H9 (cell line): Measurements from ENCODE around the gene SUPT3H. TPM values are rescaled to one million over a fixed set of nuclear protein-coding genes. Genes with fewer than 3 reads are reported as not detected.

Experiments
- DNase-seq: peaks from one replicate; pipeline ENCODE4 v3.0.0-alpha.2; 2017
- H2AFZ ChIP-seq: one replicate; pipeline ENCODE4 v1.6.1; 2013; ENCODE audit warnings: mild to moderate bottlenecking, low read length, control low read depth, moderate library complexity
- H2AK5ac ChIP-seq: 2 replicates; pipeline ENCODE4 v1.6.1; 2013; ENCODE audit warnings: low read length, control low read depth, mixed read lengths; ENCODE audit not compliant: insufficient read length
- H2BK120ac ChIP-seq: one replicate; pipeline ENCODE4 v1.6.1; 2013; ENCODE audit warnings: low read depth, mild to moderate bottlenecking, low read length, control low read depth, inconsistent platforms; ENCODE audit not compliant: poor library complexity, severe bottlenecking
- H2BK12ac ChIP-seq: 2 replicates; pipeline ENCODE4 v1.6.1; 2013; ENCODE audit warnings: low read length, control low read depth, mixed read lengths, low read depth; ENCODE audit not compliant: insufficient read length
- H2BK15ac ChIP-seq: 2 replicates; pipeline ENCODE4 v1.6.1; 2013; ENCODE audit warnings: low read depth, low read length, control low read depth
- H2BK20ac ChIP-seq: one replicate; pipeline ENCODE4 v1.6.1; 2013; ENCODE audit warnings: low read depth, mild to moderate bottlenecking, low read length, control low read depth, inconsistent platforms; ENCODE audit not compliant: poor library complexity, severe bottlenecking
- H2BK5ac ChIP-seq: 2 replicates; pipeline ENCODE4 v1.6.1; 2013; ENCODE audit warnings: low read length, control low read depth, mixed read lengths; ENCODE audit not compliant: insufficient read length
- H3K14ac ChIP-seq: 2 replicates; pipeline ENCODE4 v1.6.1; 2013; ENCODE audit warnings: low read length, control low read depth; ENCODE audit not compliant: insufficient read depth
- H3K18ac ChIP-seq: 2 replicates; pipeline ENCODE4 v1.6.1; 2013; ENCODE audit warnings: low read depth, mild to moderate bottlenecking, mixed read lengths, low read length, control low read depth; ENCODE audit not compliant: insufficient read length
- H3K23ac ChIP-seq: 2 replicates; pipeline ENCODE4 v1.6.1; 2013; ENCODE audit warnings: low read length, control low read depth, mixed read lengths, low read depth; ENCODE audit not compliant: insufficient read length
- H3K23me2 ChIP-seq: 2 replicates; pipeline ENCODE4 v1.6.1; 2013; ENCODE audit warnings: low read depth, mild to moderate bottlenecking, mixed read lengths, low read length, control low read depth; ENCODE audit not compliant: insufficient read length, poor library complexity, severe bottlenecking
- H3K27ac ChIP-seq: 2 replicates; pipeline ENCODE4 v1.5.1; 2013; ENCODE audit warnings: low read length, control low read depth, mixed read lengths, low read depth; ENCODE audit not compliant: insufficient read length
- H3K27me3 ChIP-seq: 2 replicates; pipeline ENCODE4 v1.6.1; 2013; ENCODE audit warnings: low read length, control low read depth, inconsistent platforms; ENCODE audit not compliant: insufficient read depth
- H3K4ac ChIP-seq: 2 replicates; pipeline ENCODE4 v1.6.1; 2013; ENCODE audit warnings: low read depth, mild to moderate bottlenecking, control low read depth, inconsistent platforms, low read length, moderate library complexity
- H3K4me1 ChIP-seq: 2 replicates; pipeline ENCODE4 v1.6.1; 2013; ENCODE audit warnings: low read length, control low read depth, inconsistent platforms; ENCODE audit not compliant: insufficient read depth
- H3K4me2 ChIP-seq: 2 replicates; pipeline ENCODE4 v1.6.1; 2013; ENCODE audit warnings: low read length, control low read depth, mixed read lengths; ENCODE audit not compliant: insufficient read length, insufficient read depth
- H3K56ac ChIP-seq: 2 replicates; pipeline ENCODE4 v1.6.1; 2013; ENCODE audit warnings: low read depth, mild to moderate bottlenecking, mixed read lengths, low read length, control low read depth; ENCODE audit not compliant: insufficient read length
- H3K79me1 ChIP-seq: 2 replicates; pipeline ENCODE4 v1.6.1; 2013; ENCODE audit warnings: low read depth, mild to moderate bottlenecking, moderate library complexity, low read length, control low read depth, inconsistent platforms; ENCODE audit not compliant: insufficient read depth, poor library complexity, severe bottlenecking
- H3K79me2 ChIP-seq: 2 replicates; pipeline ENCODE4 v1.6.1; 2013; ENCODE audit warnings: low read length, control low read depth, inconsistent platforms; ENCODE audit not compliant: insufficient read depth
- H3K9ac ChIP-seq: 2 replicates; pipeline ENCODE4 v1.6.1; 2013; ENCODE audit warnings: low read length, control low read depth, mixed read lengths; ENCODE audit not compliant: insufficient read length; ENCODE audit errors: extremely low read depth
- H3K9me3 ChIP-seq: one replicate; pipeline ENCODE4 v1.6.1; 2013; ENCODE audit warnings: low read depth, low read length, inconsistent platforms; ENCODE audit not compliant: control insufficient read depth
- H3T11ph ChIP-seq: one replicate; pipeline ENCODE4 v1.6.1; 2013; ENCODE audit warnings: mild to moderate bottlenecking, low read length, control low read depth, inconsistent platforms
- H4K20me1 ChIP-seq: one replicate; pipeline ENCODE4 v1.6.1; 2013; ENCODE audit not compliant: control insufficient read depth, insufficient read length, insufficient read depth
- H4K5ac ChIP-seq: 2 replicates; pipeline ENCODE4 v1.6.1; 2013; ENCODE audit warnings: low read depth, mild to moderate bottlenecking, mixed read lengths, low read length, control low read depth; ENCODE audit not compliant: insufficient read length
- H4K8ac ChIP-seq: replicated peaks from 2 replicates; pipeline ENCODE4 v1.6.1; 2013; ENCODE audit warnings: low read length, control low read depth, mixed read lengths, low read depth; ENCODE audit not compliant: insufficient read length
- H4K91ac ChIP-seq: 2 replicates; pipeline ENCODE4 v1.6.1; 2013; ENCODE audit warnings: low read depth, mild to moderate bottlenecking, moderate library complexity, mixed read lengths, low read length, control low read depth; ENCODE audit not compliant: insufficient read length
- H3K27ac Mint-ChIP-seq, 3 experiments: 2 replicates in 2 of 3; 3 replicates in 1 of 3; pipeline ENCODE4 v1.8.0; 2020 to 2021; ENCODE audit warnings: mixed read lengths in 3 of 3, mild to moderate bottlenecking in 1 of 3, moderate library complexity in 1 of 3
- H3K27me3 Mint-ChIP-seq: 2 replicates; pipeline ENCODE4 v1.8.0; 2021; ENCODE audit warnings: low read depth, mild to moderate bottlenecking, moderate library complexity, mixed read lengths
- H3K36me3 Mint-ChIP-seq, 3 experiments: 2 replicates in 2 of 3; 3 replicates in 1 of 3; pipeline ENCODE4 v1.8.0; 2020 to 2021; ENCODE audit warnings: low read depth in 3 of 3, mixed read lengths in 3 of 3; ENCODE audit not compliant: insufficient read depth in 1 of 3
- H3K4me1 Mint-ChIP-seq, 2 experiments: 2 replicates each; pipeline ENCODE4 v1.8.0; 2020; ENCODE audit warnings: mixed read lengths in 2 of 2
- H3K4me3 Mint-ChIP-seq, 2 experiments: 2 replicates in 1 of 2; 3 replicates in 1 of 2; pipeline ENCODE4 v1.8.0; 2020 to 2021; ENCODE audit warnings: mild to moderate bottlenecking in 2 of 2, mixed read lengths in 2 of 2, moderate library complexity in 1 of 2
- H3K9me3 Mint-ChIP-seq, 2 experiments: 2 replicates in 1 of 2; 3 replicates in 1 of 2; pipeline ENCODE4 v1.8.0; 2020; ENCODE audit warnings: mild to moderate bottlenecking in 2 of 2, mixed read lengths in 2 of 2, moderate library complexity in 1 of 2
- CTCF ChIP-seq: fragments of 200-600 bp; sonication (generic); conservative IDR thresholded peaks from 3 replicates; pipeline ENCODE4 v1.8.0; 2021; ENCODE audit warnings: antibody characterized with exemption, mild to moderate bottlenecking
- WGBS: extraction: QIAGEN DNeasy Blood & Tissue Kit; methylation state at CpG from one replicate; pipeline ENCODE4 v1.1.7; 2013; ENCODE audit warnings: missing lambda C conversion rate, low lambda C conversion rate, mixed read lengths; ENCODE audit not compliant: insufficient read length; ENCODE audit errors: extremely low coverage; 5-methylcytosine and 5-hydroxymethylcytosine counted together
- total RNA-seq: library from RNA; stranded (reverse); gene quantifications from 2 replicates; pipeline ENCODE4 v1.2.1, GENCODE V29; 2021

Gene SUPT3H
- total RNA-seq, 1 experiment from 2014 or later, result 22.5 TPM

DNA sequence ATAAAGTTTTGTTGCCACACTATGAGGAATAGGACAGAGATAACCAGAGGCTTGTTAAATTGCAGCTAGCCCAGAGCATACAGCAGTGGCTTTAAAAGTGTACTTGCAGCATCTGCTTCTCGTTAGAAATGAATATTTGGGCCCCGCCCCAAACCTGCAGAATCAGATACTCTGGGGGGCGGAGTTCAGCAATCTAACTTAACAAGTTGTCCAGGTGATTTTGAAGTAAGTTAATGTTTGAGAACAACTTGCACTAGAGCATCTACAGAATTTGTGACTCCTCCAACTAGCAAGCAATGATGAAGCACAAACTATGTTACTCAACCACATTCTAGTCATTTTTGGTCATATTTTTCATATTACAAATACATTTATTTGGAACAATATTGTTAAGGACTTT is 10.6 kb upstream of the SUPT3H start:
- DNase-seq, result no peak
- H3K79me1 ChIP-seq, result no peaks in the 10 kb centered on the region
- H4K5ac ChIP-seq, result no peak overlapping the region
- no peak overlapping the region for H3K9ac ChIP-seq
- no peaks in the 10 kb centered on the region for H3K27me3 ChIP-seq
- H2BK12ac ChIP-seq, result no peak overlapping the region
- no peak overlapping the region for H3K27ac Mint-ChIP-seq
- no peaks in the 10 kb centered on the region for H3K9me3 ChIP-seq
- no peak overlapping the region for H2AK5ac ChIP-seq
- H3K56ac ChIP-seq, result no peak overlapping the region
- H3K14ac ChIP-seq, result no peak overlapping the region
- H3K18ac ChIP-seq, result no peak overlapping the region
- H3K23me2 ChIP-seq, result no peaks in the 10 kb centered on the region
- no peaks in the 10 kb centered on the region for H3K36me3 Mint-ChIP-seq
- H3K4me2 ChIP-seq, result no peak overlapping the region
- H3K9me3 Mint-ChIP-seq, result 0 out of 5 replicates have a peak, but pooled peaks cover 0 to 2% of the 10 kb centered on the region in 2 experiments
- no peak overlapping the region for H3K23ac ChIP-seq
- H2BK120ac ChIP-seq, result no peak overlapping the region
- no peak overlapping the region for H2BK15ac ChIP-seq
- no peaks in the 10 kb centered on the region; the same call in 1 of the 2 replicates for H3K4me1 ChIP-seq
- no peaks in the 10 kb centered on the region for H3K4me1 Mint-ChIP-seq
- H4K8ac ChIP-seq, result no peak overlapping the region
- H3K27me3 Mint-ChIP-seq, result no peaks in the 10 kb centered on the region
- no peaks in the 10 kb centered on the region for H3K79me2 ChIP-seq
- no peaks in the 10 kb centered on the region for H4K20me1 ChIP-seq
- no CpG with 5 or more reads among the region's 3 CpGs for WGBS
- no peak overlapping the region for H2BK5ac ChIP-seq
- H3K4ac ChIP-seq, result no peak overlapping the region
- H4K91ac ChIP-seq, result no peak overlapping the region
- no peak overlapping the region for H2AFZ ChIP-seq
- H3K27ac ChIP-seq, result no peak overlapping the region
- no peak for TF ChIP-seq CTCF
- no peak overlapping the region for H2BK20ac ChIP-seq
- no peak overlapping the region for H3T11ph ChIP-seq
- H3K4me3 Mint-ChIP-seq, result no peak overlapping the region
